Measurements from ENCODE around the gene ABLIM1. TPM values are rescaled to one million over a fixed set of nuclear protein-coding genes. Genes with fewer than 3 reads are reported as not detected.
A peak's percentile ranks its signal among the peaks of the same experiment; 100 is the strongest.

Gene ABLIM1
- total and polyA plus RNA-seq, 2 experiments from 2014 or later, result 21.9 to 45.1 TPM

- TF ChIP-seq POLR2AphosphoS5 (IDR thresholded peaks at IDR 0.05; ENCODE audit: low read depth) (no peak), ZNF114 (CRISPR knock-in tag; IDR thresholded peaks at IDR 0.05) (no peak), ETS1 (IDR thresholded peaks at IDR 0.05) (no peak), JUNB (IDR thresholded peaks at IDR 0.05; ENCODE audit: unreplicated experiment) (no peak), EZH2phosphoT487 (IDR thresholded peaks at IDR 0.05; ENCODE audit: unreplicated experiment) (no peak), CREB1 (CRISPR knock-in tag; IDR thresholded peaks at IDR 0.05; ENCODE audit: low read depth) (no peak), ZNF331 (CRISPR knock-in tag; IDR thresholded peaks at IDR 0.05; ENCODE audit: low read depth) (no peak), REST (IDR thresholded peaks at IDR 0.05; ENCODE audit: unreplicated experiment) (no peak), STAT1 (IDR thresholded peaks at IDR 0.05; ENCODE audit: unreplicated experiment) (no peak)
- TF ChIP-seq, protein P1, sequence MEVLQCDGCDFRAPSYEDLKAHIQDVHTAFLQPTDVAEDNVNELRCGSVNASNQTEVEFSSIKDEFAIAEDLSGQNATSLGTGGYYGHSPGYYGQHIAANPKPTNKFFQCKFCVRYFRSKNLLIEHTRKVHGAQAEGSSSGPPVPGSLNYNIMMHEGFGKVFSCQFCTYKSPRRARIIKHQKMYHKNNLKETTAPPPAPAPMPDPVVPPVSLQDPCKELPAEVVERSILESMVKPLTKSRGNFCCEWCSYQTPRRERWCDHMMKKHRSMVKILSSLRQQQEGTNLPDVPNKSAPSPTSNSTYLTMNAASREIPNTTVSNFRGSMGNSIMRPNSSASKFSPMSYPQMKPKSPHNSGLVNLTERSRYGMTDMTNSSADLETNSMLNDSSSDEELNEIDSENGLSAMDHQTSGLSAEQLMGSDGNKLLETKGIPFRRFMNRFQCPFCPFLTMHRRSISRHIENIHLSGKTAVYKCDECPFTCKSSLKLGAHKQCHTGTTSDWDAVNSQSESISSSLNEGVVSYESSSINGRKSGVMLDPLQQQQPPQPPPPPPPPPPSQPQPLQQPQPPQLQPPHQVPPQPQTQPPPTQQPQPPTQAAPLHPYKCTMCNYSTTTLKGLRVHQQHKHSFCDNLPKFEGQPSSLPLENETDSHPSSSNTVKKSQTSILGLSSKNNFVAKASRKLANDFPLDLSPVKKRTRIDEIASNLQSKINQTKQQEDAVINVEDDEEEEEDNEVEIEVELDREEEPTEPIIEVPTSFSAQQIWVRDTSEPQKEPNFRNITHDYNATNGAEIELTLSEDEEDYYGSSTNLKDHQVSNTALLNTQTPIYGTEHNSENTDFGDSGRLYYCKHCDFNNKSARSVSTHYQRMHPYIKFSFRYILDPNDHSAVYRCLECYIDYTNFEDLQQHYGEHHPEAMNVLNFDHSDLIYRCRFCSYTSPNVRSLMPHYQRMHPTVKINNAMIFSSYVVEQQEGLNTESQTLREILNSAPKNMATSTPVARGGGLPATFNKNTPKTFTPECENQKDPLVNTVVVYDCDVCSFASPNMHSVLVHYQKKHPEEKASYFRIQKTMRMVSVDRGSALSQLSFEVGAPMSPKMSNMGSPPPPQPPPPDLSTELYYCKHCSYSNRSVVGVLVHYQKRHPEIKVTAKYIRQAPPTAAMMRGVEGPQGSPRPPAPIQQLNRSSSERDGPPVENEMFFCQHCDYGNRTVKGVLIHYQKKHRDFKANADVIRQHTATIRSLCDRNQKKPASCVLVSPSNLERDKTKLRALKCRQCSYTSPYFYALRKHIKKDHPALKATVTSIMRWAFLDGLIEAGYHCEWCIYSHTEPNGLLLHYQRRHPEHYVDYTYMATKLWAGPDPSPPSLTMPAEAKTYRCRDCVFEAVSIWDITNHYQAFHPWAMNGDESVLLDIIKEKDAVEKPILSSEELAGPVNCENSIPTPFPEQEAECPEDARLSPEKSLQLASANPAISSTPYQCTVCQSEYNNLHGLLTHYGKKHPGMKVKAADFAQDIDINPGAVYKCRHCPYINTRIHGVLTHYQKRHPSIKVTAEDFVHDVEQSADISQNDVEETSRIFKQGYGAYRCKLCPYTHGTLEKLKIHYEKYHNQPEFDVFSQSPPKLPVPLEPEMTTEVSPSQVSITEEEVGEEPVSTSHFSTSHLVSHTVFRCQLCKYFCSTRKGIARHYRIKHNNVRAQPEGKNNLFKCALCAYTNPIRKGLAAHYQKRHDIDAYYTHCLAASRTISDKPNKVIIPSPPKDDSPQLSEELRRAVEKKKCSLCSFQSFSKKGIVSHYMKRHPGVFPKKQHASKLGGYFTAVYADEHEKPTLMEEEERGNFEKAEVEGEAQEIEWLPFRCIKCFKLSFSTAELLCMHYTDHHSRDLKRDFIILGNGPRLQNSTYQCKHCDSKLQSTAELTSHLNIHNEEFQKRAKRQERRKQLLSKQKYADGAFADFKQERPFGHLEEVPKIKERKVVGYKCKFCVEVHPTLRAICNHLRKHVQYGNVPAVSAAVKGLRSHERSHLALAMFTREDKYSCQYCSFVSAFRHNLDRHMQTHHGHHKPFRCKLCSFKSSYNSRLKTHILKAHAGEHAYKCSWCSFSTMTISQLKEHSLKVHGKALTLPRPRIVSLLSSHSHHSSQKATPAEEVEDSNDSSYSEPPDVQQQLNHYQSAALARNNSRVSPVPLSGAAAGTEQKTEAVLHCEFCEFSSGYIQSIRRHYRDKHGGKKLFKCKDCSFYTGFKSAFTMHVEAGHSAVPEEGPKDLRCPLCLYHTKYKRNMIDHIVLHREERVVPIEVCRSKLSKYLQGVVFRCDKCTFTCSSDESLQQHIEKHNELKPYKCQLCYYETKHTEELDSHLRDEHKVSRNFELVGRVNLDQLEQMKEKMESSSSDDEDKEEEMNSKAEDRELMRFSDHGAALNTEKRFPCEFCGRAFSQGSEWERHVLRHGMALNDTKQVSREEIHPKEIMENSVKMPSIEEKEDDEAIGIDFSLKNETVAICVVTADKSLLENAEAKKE (CRISPR knock-in tag; IDR thresholded peaks at IDR 0.05), result no peak
- no peaks in the 10 kb centered on the region for H3K4me1 ChIP-seq (ENCODE audit: insufficient read depth)
- no peaks in the 10 kb centered on the region for H3K27me3 ChIP-seq (ENCODE audit: insufficient read depth)
- H3K27ac ChIP-seq (ENCODE audit: low read depth), result no peak overlapping the region
- no peaks in the 10 kb centered on the region for H3K79me2 ChIP-seq (replicated peaks; ENCODE audit: insufficient read depth)
- no peaks in the 10 kb centered on the region for H3K9me2 ChIP-seq (ENCODE audit: insufficient read depth)
- DNase-seq (ENCODE audit: low spot score) (no peak), ATAC-seq (peak; percentile 35; the same call in 2 of the 3 replicates)
- H3K27ac Mint-ChIP-seq, result no peak overlapping the region
- no peaks in the 10 kb centered on the region for H3K9me3 Mint-ChIP-seq
- peaks cover 6% of the 10 kb centered on the region for H3K4me1 Mint-ChIP-seq
- no peak overlapping the region for H3K4me3 Mint-ChIP-seq
- H3F3A ChIP-seq (replicated peaks; ENCODE audit: low read depth), result no peaks in the 10 kb centered on the region
- no peak overlapping the region for H3K4me2 ChIP-seq
- H4K20me1 ChIP-seq (replicated peaks; ENCODE audit: insufficient read depth), result no peaks in the 10 kb centered on the region
- H3K27me3 Mint-ChIP-seq (ENCODE audit: insufficient read depth, low read depth, poor library complexity), result peaks cover 3% of the 10 kb centered on the region
- H2AFZ ChIP-seq, result no peak overlapping the region
- H3K4me3 ChIP-seq, result no peak overlapping the region
- H3K36me3 Mint-ChIP-seq (ENCODE audit: low read depth), result no peaks in the 10 kb centered on the region
- no peaks in the 10 kb centered on the region for H3K36me3 ChIP-seq (ENCODE audit: insufficient read depth)
Observed at GRCh38 chr10:114683593-114683992, 25.5 kb upstream of the ABLIM1 start.
